ENCODE results near the gene USP14.
"Not testable (repeated sequence)": the region's sequence is repeated elsewhere in the genome, so short reads cannot be mapped to it uniquely, and the experiment has no call there.

USP14 gene

GRCh38 chr18:136433-136832 lies 21.9 kb upstream of the USP14 start:
- POLR2A ChIA-PET, result no interaction called here
- CTCF ChIA-PET, result no interaction called here
- no peak for DNase-seq (ENCODE audit: extremely low spot score)
- TF ChIP-seq HDGF (IDR thresholded peaks at IDR 0.05; ENCODE audit: borderline replicate concordance), result no peak
- no peak for TF ChIP-seq CTBP1 (IDR thresholded peaks at IDR 0.05; ENCODE audit: borderline replicate concordance)
- TF ChIP-seq NFRKB (IDR thresholded peaks at IDR 0.05), result no peak
- TF ChIP-seq FOXM1 (IDR thresholded peaks at IDR 0.05; ENCODE audit: borderline replicate concordance), result no peak
- no peak for TF ChIP-seq TARDBP (IDR thresholded peaks at IDR 0.05)
- TF ChIP-seq L3MBTL2 (conservative IDR thresholded peaks at IDR 0.05), result no peak
- TF ChIP-seq PKNOX1 (IDR thresholded peaks at IDR 0.05), result no peak
- TF ChIP-seq ZNF384 (IDR thresholded peaks at IDR 0.05), result no peak
- TF ChIP-seq ELF4 (IDR thresholded peaks at IDR 0.05), result no peak

DNA sequence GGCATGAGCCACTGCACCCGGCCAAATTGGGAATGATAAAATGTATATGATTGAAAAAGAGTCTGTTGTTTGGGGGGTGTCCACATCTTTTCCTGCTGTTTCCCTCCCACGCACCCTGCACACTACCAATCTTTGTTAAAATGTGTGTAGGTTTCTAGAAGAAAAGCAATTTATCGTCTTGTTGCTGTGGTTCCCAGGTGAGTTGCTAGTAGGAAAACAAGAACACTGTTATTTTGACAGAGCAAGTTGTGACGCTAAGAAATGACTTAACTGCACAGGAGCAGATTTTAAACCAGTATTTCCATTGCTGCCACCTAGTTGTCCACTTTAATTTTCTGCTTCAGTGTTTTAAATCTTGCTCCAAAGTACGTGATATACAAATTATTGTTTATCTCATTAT lies 21.0 kb upstream of the USP14 start:
- TF ChIP-seq L3MBTL2 (conservative IDR thresholded peaks at IDR 0.05) (no peak), SUZ12 (IDR thresholded peaks at IDR 0.05) (no peak), NFRKB (IDR thresholded peaks at IDR 0.05) (no peak), FOXA1 (IDR thresholded peaks at IDR 0.05) (no peak), ARNT (IDR thresholded peaks at IDR 0.05) (no peak), PKNOX1 (IDR thresholded peaks at IDR 0.05) (no peak), TARDBP (IDR thresholded peaks at IDR 0.05) (no peak), LEF1 (IDR thresholded peaks at IDR 0.05; ENCODE audit: borderline replicate concordance) (no peak), SP1 (IDR thresholded peaks at IDR 0.05) (no peak), ZNF384 (IDR thresholded peaks at IDR 0.05) (no peak), HDGF (IDR thresholded peaks at IDR 0.05; ENCODE audit: borderline replicate concordance) (no peak), FOXK2 (IDR thresholded peaks at IDR 0.05) (no peak), BHLHE40 (IDR thresholded peaks at IDR 0.05; ENCODE audit: borderline replicate concordance) (no peak), CTBP1 (IDR thresholded peaks at IDR 0.05; ENCODE audit: borderline replicate concordance) (no peak), FOXM1 (IDR thresholded peaks at IDR 0.05; ENCODE audit: borderline replicate concordance) (no peak), ELF4 (IDR thresholded peaks at IDR 0.05) (no peak)
- ChIA-PET POLR2A (no interaction called here), CTCF (no interaction called here)

GRCh38 chr18:140670-141266 lies 17.6 kb upstream of the USP14 start:
- TF ChIP-seq FOXA1 (IDR thresholded peaks at IDR 0.05) (no peak), BHLHE40 (IDR thresholded peaks at IDR 0.05; ENCODE audit: borderline replicate concordance) (no peak), NFRKB (IDR thresholded peaks at IDR 0.05) (no peak), TARDBP (IDR thresholded peaks at IDR 0.05) (no peak), ZNF384 (IDR thresholded peaks at IDR 0.05) (no peak), HDGF (IDR thresholded peaks at IDR 0.05; ENCODE audit: borderline replicate concordance) (no peak), CTBP1 (IDR thresholded peaks at IDR 0.05; ENCODE audit: borderline replicate concordance) (no peak), L3MBTL2 (conservative IDR thresholded peaks at IDR 0.05) (no peak), SP1 (IDR thresholded peaks at IDR 0.05) (no peak), ELF4 (IDR thresholded peaks at IDR 0.05) (no peak), LEF1 (IDR thresholded peaks at IDR 0.05; ENCODE audit: borderline replicate concordance) (no peak), FOXK2 (IDR thresholded peaks at IDR 0.05) (no peak), FOXM1 (IDR thresholded peaks at IDR 0.05; ENCODE audit: borderline replicate concordance) (no peak), PKNOX1 (IDR thresholded peaks at IDR 0.05) (no peak), ARNT (IDR thresholded peaks at IDR 0.05) (no peak), SUZ12 (IDR thresholded peaks at IDR 0.05) (no peak)
- DNase-seq (ENCODE audit: extremely low spot score), result no peak
- ChIA-PET CTCF (no interaction called here), POLR2A (no interaction called here)

More for the DNA sequence above, 21.0 kb upstream of the USP14 start:
- DNase-seq (ENCODE audit: extremely low spot score), result no peak

GRCh38 chr18:142624-143296 lies 15.6 kb upstream of the USP14 start:
- DNase-seq (ENCODE audit: extremely low spot score); CTCF ChIA-PET; POLR2A ChIA-PET: not testable (repeated sequence)

- no peak for DNase-seq (ENCODE audit: extremely low spot score)
- CTCF ChIA-PET, result no interaction called here
- no peak for TF ChIP-seq L3MBTL2 (conservative IDR thresholded peaks at IDR 0.05)
- TF ChIP-seq ZNF384 (IDR thresholded peaks at IDR 0.05), result no peak
- no peak for TF ChIP-seq TARDBP (IDR thresholded peaks at IDR 0.05)
- no peak for TF ChIP-seq PKNOX1 (IDR thresholded peaks at IDR 0.05)
- no peak for TF ChIP-seq CTBP1 (IDR thresholded peaks at IDR 0.05; ENCODE audit: borderline replicate concordance)
- TF ChIP-seq FOXM1 (IDR thresholded peaks at IDR 0.05; ENCODE audit: borderline replicate concordance), result no peak
- no peak for TF ChIP-seq HDGF (IDR thresholded peaks at IDR 0.05; ENCODE audit: borderline replicate concordance)
- no peak for TF ChIP-seq SUZ12 (IDR thresholded peaks at IDR 0.05)
- no peak for TF ChIP-seq BHLHE40 (IDR thresholded peaks at IDR 0.05; ENCODE audit: borderline replicate concordance)
- TF ChIP-seq FOXA1 (IDR thresholded peaks at IDR 0.05), result no peak
- no peak for TF ChIP-seq FOXK2 (IDR thresholded peaks at IDR 0.05)
- TF ChIP-seq ARNT (IDR thresholded peaks at IDR 0.05), result no peak
- no peak for TF ChIP-seq ELF4 (IDR thresholded peaks at IDR 0.05)
- no peak for TF ChIP-seq NFRKB (IDR thresholded peaks at IDR 0.05)
- TF ChIP-seq SP1 (IDR thresholded peaks at IDR 0.05), result no peak
- no peak for TF ChIP-seq LEF1 (IDR thresholded peaks at IDR 0.05; ENCODE audit: borderline replicate concordance)
These were observed 9.5 kb upstream of the USP14 start for GRCh38 chr18:148841-149240.

More at GRCh38 chr18:148841-149240, 9.5 kb upstream of the USP14 start:
- POLR2A ChIA-PET, result no interaction called here

Data from HEK293T (cell line).